K562 (cell line): ENCODE results near the gene COL5A1.

Experiments used
- EZH2 ChIP-seq: IDR thresholded peaks from 2 replicates; pipeline ENCODE4 v1.6.1; 2012; ENCODE audit warnings: low read depth, mild to moderate bottlenecking, inconsistent platforms, low read length, borderline replicate concordance
- MGA ChIP-seq: fragments of 450-650 bp; IDR thresholded peaks from 2 replicates; pipeline ENCODE4 v1.6.1; 2016; ENCODE audit warnings: mild to moderate bottlenecking, moderate library complexity

- no peak for TF ChIP-seq MGA
- no peak for TF ChIP-seq EZH2
Observed at GRCh38 chr9:134830926-134831720, 189.5 kb downstream of the COL5A1 start.
